ENCODE results near the gene TMC1.

The TMC1 gene

DNA sequence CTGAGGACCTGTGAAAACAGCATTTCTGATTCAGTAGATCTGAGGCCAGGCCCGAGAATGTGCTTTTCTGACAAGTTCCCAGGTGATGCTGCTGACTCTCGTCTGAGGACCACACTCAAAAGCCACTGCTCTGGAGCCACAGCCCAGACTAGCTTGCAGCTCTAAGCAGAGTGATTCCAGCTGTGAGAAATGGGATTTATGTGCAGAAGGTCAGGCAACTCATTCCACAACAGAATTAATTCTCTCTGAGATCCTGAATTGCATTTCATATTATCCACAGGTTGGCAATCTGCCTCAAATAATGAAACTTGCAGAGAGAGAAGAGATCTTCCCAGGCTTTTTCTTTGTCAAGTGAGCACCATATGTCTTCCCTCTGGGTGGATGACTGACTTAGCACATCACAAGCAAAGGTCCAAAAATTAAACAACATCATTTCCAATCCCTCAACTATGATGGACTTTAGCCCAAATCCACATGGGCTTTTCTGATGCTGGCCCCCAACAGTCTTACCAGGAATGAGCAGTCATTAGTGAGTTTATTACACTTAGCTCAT is 291.2 kb downstream of the TMC1 start:
- H3K27ac ChIP-seq = no peak overlapping the region
- no peak overlapping the region for H3K4me3 ChIP-seq
- TF ChIP-seq, protein P1, sequence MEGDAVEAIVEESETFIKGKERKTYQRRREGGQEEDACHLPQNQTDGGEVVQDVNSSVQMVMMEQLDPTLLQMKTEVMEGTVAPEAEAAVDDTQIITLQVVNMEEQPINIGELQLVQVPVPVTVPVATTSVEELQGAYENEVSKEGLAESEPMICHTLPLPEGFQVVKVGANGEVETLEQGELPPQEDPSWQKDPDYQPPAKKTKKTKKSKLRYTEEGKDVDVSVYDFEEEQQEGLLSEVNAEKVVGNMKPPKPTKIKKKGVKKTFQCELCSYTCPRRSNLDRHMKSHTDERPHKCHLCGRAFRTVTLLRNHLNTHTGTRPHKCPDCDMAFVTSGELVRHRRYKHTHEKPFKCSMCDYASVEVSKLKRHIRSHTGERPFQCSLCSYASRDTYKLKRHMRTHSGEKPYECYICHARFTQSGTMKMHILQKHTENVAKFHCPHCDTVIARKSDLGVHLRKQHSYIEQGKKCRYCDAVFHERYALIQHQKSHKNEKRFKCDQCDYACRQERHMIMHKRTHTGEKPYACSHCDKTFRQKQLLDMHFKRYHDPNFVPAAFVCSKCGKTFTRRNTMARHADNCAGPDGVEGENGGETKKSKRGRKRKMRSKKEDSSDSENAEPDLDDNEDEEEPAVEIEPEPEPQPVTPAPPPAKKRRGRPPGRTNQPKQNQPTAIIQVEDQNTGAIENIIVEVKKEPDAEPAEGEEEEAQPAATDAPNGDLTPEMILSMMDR (IDR thresholded peaks at IDR 0.05) = no peak
- DNase-seq (ENCODE audit: low spot score) = no peak

DNA sequence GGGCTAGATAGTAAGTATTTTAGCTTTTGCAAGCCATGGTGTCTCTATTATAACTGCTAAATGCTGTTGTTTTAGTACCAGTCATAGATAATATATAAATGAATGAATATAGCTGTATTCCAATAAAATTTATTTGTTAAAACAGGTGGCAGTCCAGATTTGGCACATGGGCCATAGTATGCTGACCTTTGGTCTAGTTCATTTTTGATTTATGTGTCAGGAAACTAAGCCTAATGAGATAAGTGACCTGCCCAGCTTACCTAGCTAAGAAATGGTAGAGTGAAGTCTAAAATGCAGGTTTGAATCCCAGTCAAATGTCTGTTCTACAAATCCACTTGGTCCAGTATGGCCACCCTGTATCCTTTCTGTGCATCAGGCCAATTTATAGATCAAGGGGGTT is 292.1 kb downstream of the TMC1 start:
- Histone ChIP-seq H3K4me3 (no peak overlapping the region), H3K27ac (no peak overlapping the region)
- no peak for DNase-seq (ENCODE audit: low spot score)
- TF ChIP-seq, protein P1 (IDR thresholded peaks at IDR 0.05) = no peak

DNA sequence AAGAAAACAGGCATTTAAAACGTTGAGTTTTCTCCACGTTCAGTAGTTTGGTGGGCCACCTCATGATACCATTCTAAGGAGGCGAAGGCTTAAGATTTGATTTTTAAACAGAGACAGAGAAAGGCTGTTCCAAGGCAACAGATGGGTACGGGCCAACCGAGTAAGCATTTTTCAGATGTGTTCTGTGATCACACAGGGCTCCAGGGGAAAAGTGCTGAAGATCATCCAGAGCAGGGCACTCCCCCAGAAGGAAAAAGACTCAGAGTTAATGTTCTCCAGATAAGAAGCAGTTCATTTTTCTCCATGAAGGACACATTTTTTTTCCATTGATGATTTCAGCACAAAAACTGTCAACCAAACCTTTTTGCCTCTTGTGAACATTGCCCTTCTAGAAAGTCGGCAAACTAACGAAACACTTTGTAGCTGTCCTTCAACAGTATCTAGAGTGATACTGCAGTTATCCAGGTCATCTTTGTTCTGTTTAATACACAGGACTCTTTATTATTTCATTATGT is 292.7 kb downstream of the TMC1 start:
- Histone ChIP-seq H3K27ac (no peak overlapping the region), H3K4me3 (no peak overlapping the region)
- TF ChIP-seq, protein P1 (IDR thresholded peaks at IDR 0.05) = no peak
- no peak for DNase-seq (ENCODE audit: low spot score)

DNA sequence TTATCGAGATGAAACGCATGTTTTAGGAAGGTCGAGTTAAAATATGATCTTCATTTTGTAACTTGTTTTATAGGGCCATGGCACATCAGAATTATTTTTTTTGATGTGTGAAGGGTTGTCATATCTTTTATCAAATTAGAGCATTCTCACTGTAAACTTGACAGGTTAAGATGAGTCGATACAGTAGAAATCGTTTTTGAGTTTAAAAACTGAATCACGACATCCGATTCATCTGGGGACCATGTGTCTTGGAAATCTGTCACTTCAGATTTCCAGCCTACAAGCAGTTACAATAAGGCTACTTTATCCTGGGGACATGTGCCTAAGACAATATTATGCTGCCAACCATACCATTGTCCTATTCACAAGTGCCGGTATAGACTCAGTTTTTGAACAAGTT is 295.3 kb downstream of the TMC1 start:
- H3K27ac ChIP-seq = no peak overlapping the region
- DNase-seq (ENCODE audit: low spot score) = no peak
- H3K4me3 ChIP-seq = no peak overlapping the region
- TF ChIP-seq, protein P1 (IDR thresholded peaks at IDR 0.05) = no peak

DNA sequence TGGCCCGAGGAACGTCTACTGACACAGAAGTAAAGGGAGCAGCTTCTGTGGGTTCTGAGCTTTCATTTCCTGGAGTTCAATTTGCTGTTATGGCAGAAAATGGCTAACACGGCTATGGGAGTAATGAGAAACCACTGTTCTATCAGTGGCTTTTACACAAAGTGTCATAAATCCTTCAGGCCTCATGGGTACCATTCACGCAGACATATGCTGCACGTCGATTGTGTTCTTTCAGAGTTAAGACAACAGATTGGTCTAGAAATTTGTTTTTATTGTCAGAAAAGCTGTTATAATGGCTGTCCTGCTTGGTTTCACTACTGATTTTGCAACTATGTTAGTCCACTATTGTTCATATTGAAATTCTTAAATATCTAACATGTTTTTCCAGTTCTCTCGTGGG is 296.0 kb downstream of the TMC1 start:
- Histone ChIP-seq H3K4me3 (no peak overlapping the region), H3K27ac (no peak overlapping the region)
- TF ChIP-seq, protein P1 (IDR thresholded peaks at IDR 0.05) = no peak
- no peak for DNase-seq (ENCODE audit: low spot score)

DNA sequence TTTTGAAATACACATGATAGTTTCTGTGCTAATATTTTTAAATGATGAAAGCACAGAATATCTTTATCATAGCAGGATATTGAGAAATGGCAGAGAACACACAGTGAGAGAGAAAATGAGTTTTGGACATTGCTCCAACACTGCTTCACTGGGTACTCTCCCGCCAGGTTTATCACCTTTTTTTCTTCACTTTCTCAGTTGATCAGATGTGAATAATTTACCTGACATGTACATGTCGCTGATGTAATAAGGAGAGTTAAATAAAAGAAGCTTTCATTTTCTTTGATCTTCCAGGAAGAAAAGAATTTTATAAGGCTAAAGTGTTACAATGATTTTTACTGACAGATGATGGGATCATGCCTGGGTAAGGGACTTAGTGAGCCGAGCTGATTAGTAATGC is 297.0 kb downstream of the TMC1 start:
- H3K27ac ChIP-seq = no peak overlapping the region
- DNase-seq (ENCODE audit: low spot score) = no peak
- H3K4me3 ChIP-seq = no peak overlapping the region
- TF ChIP-seq, protein P1 (IDR thresholded peaks at IDR 0.05) = no peak

DNA sequence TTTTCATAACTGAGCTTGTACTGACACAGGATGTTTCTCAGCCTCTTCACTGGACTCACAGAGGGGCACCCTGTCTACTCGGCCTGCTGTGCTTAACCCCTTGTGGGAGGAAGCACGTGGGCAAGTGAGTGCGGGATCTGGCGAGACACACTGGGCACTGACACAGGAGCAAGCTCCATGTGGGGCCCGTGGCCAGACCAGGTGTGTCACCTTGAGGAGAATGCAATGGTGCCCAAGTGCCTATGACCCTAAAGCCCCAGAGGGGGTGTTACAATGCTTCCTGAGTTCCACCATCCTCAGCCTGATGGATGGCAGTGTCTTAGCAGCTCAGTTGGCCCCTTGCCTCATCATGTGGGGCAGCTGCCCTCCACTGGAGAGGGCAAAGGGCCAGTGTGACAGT is 302.6 kb downstream of the TMC1 start:
- TF ChIP-seq, protein P1 (IDR thresholded peaks at IDR 0.05) = no peak
- DNase-seq (ENCODE audit: low spot score) = no peak
- Histone ChIP-seq H3K4me3 (no peak overlapping the region), H3K27ac (no peak overlapping the region)
